CD4-positive, alpha-beta T cell treated with Interleukin-12 subunit alpha and Interleukin-12 subunit beta, for 1 hour (primary cell): ENCODE data around the gene MEIS2.

Source experiments
- DNase-seq: peaks from one replicate; pipeline ENCODE4 v3.0.0-alpha.2; 2020

MEIS2 gene

GRCh38 chr15:37072181-37072580 lies 28.2 kb downstream of the MEIS2 start:
- DNase-seq: no peak

GRCh38 chr15:37071134-37071533 lies 29.2 kb downstream of the MEIS2 start:
- DNase-seq: no peak

- no peak for DNase-seq
Measured at GRCh38 chr15:37070686-37071085, 29.7 kb downstream of the MEIS2 start.

- DNase-seq: no peak
Measured at GRCh38 chr15:37061996-37062395, 38.4 kb downstream of the MEIS2 start.

GRCh38 chr15:37059086-37059485 lies 41.3 kb downstream of the MEIS2 start:
- DNase-seq: no peak

GRCh38 chr15:37058316-37058985 lies 41.9 kb downstream of the MEIS2 start:
- DNase-seq: no peak

GRCh38 chr15:37057831-37058230 lies 42.5 kb downstream of the MEIS2 start:
- DNase-seq: no peak

GRCh38 chr15:37057256-37057655 lies 43.1 kb downstream of the MEIS2 start:
- DNase-seq: no peak

- no peak for DNase-seq
Measured at GRCh38 chr15:37056177-37057121, 43.9 kb downstream of the MEIS2 start.

GRCh38 chr15:37055481-37055880 lies 44.9 kb downstream of the MEIS2 start:
- DNase-seq: no peak

- DNase-seq: no peak
Measured at GRCh38 chr15:37054336-37054735, 46.0 kb downstream of the MEIS2 start.

GRCh38 chr15:37053166-37053565 lies 47.2 kb downstream of the MEIS2 start:
- no peak for DNase-seq

- no peak for DNase-seq
Measured at GRCh38 chr15:37050345-37050744, 50.0 kb downstream of the MEIS2 start.

GRCh38 chr15:37046876-37047614 lies 53.3 kb downstream of the MEIS2 start:
- DNase-seq: no peak

- DNase-seq: no peak
Measured at GRCh38 chr15:37045859-37046740, 54.2 kb downstream of the MEIS2 start.

- no peak for DNase-seq
Measured at GRCh38 chr15:37044915-37045648, 55.3 kb downstream of the MEIS2 start.

- no peak for DNase-seq
Measured at GRCh38 chr15:37041836-37042235, 58.5 kb downstream of the MEIS2 start.

GRCh38 chr15:37041042-37041441 lies 59.3 kb downstream of the MEIS2 start:
- no peak for DNase-seq

GRCh38 chr15:37040072-37040742 lies 60.1 kb downstream of the MEIS2 start:
- DNase-seq: no peak

GRCh38 chr15:37038716-37039106 lies 61.6 kb downstream of the MEIS2 start:
- no peak for DNase-seq
